ENCODE results near the gene FGF14.

The FGF14 gene

GRCh38 chr13:102367836-102368235, 34.0 kb downstream of the FGF14 start (continued):
- no peak for TF ChIP-seq ZNF513 (tag by site-specific recombination; IDR thresholded peaks at IDR 0.05)
- no peak for TF ChIP-seq ZBTB8A (tag by site-specific recombination; IDR thresholded peaks at IDR 0.05)
- TF ChIP-seq ZNF239 (tag by site-specific recombination; IDR thresholded peaks at IDR 0.05), result no peak
- no peak for TF ChIP-seq ZNF133 (tag by site-specific recombination; IDR thresholded peaks at IDR 0.05)
- no peak for TF ChIP-seq ZNF354C (tag by site-specific recombination; IDR thresholded peaks at IDR 0.05; ENCODE audit: borderline replicate concordance, low read depth)
- no peak for TF ChIP-seq ZNF391 (tag by site-specific recombination; IDR thresholded peaks at IDR 0.05; ENCODE audit: borderline replicate concordance, low read depth)
- no peak for TF ChIP-seq SETDB1 (IDR thresholded peaks at IDR 0.05; ENCODE audit: insufficient read length, low read length)
- no peak for TF ChIP-seq ZNF112 (tag by site-specific recombination; IDR thresholded peaks at IDR 0.05)
- no peak for TF ChIP-seq WT1 (tag by site-specific recombination; IDR thresholded peaks at IDR 0.05)
- no peak for TF ChIP-seq ZNF24 (tag by site-specific recombination; IDR thresholded peaks at IDR 0.05)
- no peak for TF ChIP-seq ZBTB7A (tag by site-specific recombination; IDR thresholded peaks at IDR 0.05; ENCODE audit: low read depth)

DNA sequence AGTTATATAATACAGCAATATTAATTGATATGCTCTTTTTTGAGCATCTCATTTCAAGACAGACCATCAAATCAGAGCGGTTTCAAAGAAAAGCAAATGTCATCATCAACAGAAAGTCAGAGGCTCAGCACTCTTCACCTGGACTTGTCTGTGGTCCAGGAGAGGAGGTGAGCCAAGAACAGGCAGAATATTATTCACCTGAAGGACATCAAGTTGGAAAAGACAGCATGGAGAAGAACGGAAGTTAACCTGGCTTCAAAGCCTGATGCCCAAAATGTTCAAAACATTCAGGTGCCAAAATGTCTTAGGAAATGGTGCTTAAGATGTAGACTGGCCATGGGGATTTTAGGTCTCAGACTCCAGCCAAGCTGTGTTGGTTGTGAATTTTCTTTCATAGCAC, 40.7 kb downstream of the FGF14 start:
- Histone ChIP-seq H3K27ac (ENCODE audit: extremely low read depth, low read depth, low read length) (no peak overlapping the region), H3K36me3 (ENCODE audit: control insufficient read depth in 2 of 2, insufficient read depth in 1 of 2, low read length in 2 of 2) (no peaks in the 10 kb centered on the region), H3K4me3 (ENCODE audit: low read depth, low read length) (no peak overlapping the region), H3K9me3 (ENCODE audit: control insufficient read depth, insufficient read depth, low read depth, low read length) (no peaks in the 10 kb centered on the region), H3K4me1 (ENCODE audit: control insufficient read depth, insufficient read depth, low read length) (no peaks in the 10 kb centered on the region)
- CTCF ChIA-PET, result no interaction called here
- TF ChIP-seq KLF17 (tag by site-specific recombination; IDR thresholded peaks at IDR 0.05) (no peak), ZNF138 (tag by site-specific recombination; IDR thresholded peaks at IDR 0.05; ENCODE audit: borderline replicate concordance) (no peak)
- TF ChIP-seq, protein P1, sequence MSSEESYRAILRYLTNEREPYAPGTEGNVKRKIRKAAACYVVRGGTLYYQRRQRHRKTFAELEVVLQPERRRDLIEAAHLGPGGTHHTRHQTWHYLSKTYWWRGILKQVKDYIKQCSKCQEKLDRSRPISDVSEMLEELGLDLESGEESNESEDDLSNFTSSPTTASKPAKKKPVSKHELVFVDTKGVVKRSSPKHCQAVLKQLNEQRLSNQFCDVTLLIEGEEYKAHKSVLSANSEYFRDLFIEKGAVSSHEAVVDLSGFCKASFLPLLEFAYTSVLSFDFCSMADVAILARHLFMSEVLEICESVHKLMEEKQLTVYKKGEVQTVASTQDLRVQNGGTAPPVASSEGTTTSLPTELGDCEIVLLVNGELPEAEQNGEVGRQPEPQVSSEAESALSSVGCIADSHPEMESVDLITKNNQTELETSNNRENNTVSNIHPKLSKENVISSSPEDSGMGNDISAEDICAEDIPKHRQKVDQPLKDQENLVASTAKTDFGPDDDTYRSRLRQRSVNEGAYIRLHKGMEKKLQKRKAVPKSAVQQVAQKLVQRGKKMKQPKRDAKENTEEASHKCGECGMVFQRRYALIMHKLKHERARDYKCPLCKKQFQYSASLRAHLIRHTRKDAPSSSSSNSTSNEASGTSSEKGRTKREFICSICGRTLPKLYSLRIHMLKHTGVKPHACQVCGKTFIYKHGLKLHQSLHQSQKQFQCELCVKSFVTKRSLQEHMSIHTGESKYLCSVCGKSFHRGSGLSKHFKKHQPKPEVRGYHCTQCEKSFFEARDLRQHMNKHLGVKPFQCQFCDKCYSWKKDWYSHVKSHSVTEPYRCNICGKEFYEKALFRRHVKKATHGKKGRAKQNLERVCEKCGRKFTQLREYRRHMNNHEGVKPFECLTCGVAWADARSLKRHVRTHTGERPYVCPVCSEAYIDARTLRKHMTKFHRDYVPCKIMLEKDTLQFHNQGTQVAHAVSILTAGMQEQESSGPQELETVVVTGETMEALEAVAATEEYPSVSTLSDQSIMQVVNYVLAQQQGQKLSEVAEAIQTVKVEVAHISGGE (tag by site-specific recombination; conservative IDR thresholded peaks at IDR 0.05; ENCODE audit: low read depth), result no peak
- POLR2A ChIA-PET, result no interaction called here

DNA sequence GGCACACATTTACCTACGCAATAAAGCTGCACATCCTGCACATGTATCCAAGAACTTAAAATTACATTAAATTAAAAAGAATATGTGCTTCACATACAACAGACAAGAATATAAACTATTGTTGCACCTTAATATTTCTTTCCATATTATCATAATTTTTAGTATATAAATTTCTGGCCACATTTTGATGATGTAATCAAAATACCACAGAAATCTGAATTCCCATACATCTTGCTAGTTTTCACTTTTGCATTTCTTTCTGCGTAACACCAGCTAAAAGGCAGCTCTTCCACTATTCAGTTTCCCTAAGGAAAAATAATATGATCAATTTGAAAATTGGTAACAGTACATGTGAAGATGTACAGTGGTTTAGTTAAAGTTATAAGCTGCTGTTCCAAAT, 42.6 kb downstream of the FGF14 start:
- H3K27ac ChIP-seq (ENCODE audit: extremely low read depth, low read depth, low read length), result no peak overlapping the region
- POLR2A ChIA-PET, result no interaction called here
- no peak overlapping the region for H3K4me3 ChIP-seq (ENCODE audit: low read depth, low read length)
- no peaks in the 10 kb centered on the region for H3K4me1 ChIP-seq (ENCODE audit: control insufficient read depth, insufficient read depth, low read length)
- H3K36me3 ChIP-seq (ENCODE audit: control insufficient read depth in 2 of 2, insufficient read depth in 1 of 2, low read length in 2 of 2), result no peaks in the 10 kb centered on the region
- CTCF ChIA-PET, result no interaction called here
- H3K9me3 ChIP-seq (ENCODE audit: control insufficient read depth, insufficient read depth, low read depth, low read length), result no peaks in the 10 kb centered on the region
- TF ChIP-seq ZNF2 (tag by site-specific recombination; IDR thresholded peaks at IDR 0.05) (no peak), ZNF747 (tag by site-specific recombination; IDR thresholded peaks at IDR 0.05) (no peak), OSR2 (tag by site-specific recombination; IDR thresholded peaks at IDR 0.05) (no peak), PATZ1 (tag by site-specific recombination; IDR thresholded peaks at IDR 0.05) (no peak), TRIM28 (IDR thresholded peaks at IDR 0.05; ENCODE audit: borderline replicate concordance, low read length) (no peak), KLF10 (tag by site-specific recombination; IDR thresholded peaks at IDR 0.05) (no peak), ZNF555 (tag by site-specific recombination; conservative IDR thresholded peaks at IDR 0.05) (no peak), ZNF692 (tag by site-specific recombination; IDR thresholded peaks at IDR 0.05) (no peak)
- TF ChIP-seq, protein P2, sequence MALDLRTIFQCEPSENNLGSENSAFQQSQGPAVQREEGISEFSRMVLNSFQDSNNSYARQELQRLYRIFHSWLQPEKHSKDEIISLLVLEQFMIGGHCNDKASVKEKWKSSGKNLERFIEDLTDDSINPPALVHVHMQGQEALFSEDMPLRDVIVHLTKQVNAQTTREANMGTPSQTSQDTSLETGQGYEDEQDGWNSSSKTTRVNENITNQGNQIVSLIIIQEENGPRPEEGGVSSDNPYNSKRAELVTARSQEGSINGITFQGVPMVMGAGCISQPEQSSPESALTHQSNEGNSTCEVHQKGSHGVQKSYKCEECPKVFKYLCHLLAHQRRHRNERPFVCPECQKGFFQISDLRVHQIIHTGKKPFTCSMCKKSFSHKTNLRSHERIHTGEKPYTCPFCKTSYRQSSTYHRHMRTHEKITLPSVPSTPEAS (tag by site-specific recombination; IDR thresholded peaks at IDR 0.05), result no peak
